ENCODE results near the gene LIPC.

The LIPC gene

DNA sequence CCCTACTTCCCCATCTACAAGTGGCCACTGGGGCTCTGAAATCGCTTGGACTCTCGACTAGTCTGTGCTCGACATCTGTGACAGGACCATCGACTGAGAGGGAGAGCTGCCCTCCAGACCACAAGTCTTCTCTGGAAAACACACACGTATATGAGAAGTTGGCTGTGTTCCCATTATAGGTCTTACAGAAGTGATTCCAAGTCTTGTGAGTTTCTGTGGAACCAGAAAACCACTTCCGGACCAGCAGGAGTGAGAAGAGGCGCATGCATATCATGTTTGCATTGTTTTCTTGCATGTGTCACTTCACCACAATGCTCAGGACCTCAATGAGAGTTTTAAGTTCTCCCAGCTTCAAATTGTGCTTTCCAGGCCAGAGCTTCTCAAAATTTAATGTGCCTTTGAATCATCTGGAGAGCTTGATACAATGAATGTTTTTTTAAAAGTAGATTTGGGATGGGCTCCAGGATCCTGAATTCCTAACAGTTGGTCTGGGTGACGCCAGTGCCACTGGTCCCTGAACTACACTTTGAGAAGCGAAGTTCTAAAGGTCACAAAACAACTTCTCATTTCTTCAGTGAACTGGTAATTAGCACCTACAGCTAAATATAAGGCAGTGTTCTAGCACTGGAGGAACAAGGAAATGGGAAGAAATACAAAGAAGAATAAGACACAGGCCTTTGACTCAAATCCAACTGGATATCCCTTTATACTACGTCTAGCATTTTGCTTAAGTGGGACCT, 15.7 kb downstream of the LIPC start:
- peak overlapping the region; percentile 72 for H3K27ac Mint-ChIP-seq
- H3K9me3 Mint-ChIP-seq, result no peaks in the 10 kb centered on the region
- no peaks in the 10 kb centered on the region for H3K36me3 Mint-ChIP-seq (ENCODE audit: low read depth)
- H3K27me3 Mint-ChIP-seq, result no peaks in the 10 kb centered on the region
- no peak overlapping the region for H3K4me3 Mint-ChIP-seq
- H3K4me1 Mint-ChIP-seq (ENCODE audit: low read depth), result peaks cover 15% of the 10 kb centered on the region
- DNase-seq, result no peak

DNA sequence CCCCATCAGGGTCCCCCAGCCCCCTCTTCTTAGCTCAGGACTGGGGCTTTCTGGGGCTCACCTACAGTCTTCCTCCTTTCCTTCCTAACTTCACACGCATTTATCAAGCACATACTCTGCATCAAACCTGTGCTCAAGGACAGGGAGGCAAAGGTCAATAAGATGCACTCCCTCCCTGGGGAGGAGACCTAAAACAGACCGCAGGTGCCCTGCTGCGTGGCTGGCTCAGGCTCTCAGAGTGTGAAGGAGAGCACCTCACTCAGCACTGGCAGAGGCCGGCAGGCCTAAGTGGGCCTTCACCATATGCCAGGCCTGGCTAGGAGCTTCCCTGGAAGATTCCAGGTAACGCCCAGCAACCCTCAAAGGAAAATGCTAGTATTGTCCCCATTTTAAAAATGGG, 16.5 kb downstream of the LIPC start:
- no peaks in the 10 kb centered on the region for H3K27me3 Mint-ChIP-seq
- H3K4me3 Mint-ChIP-seq, result no peak overlapping the region
- H3K9me3 Mint-ChIP-seq, result no peaks in the 10 kb centered on the region
- H3K27ac Mint-ChIP-seq, result no peak overlapping the region
- no peaks in the 10 kb centered on the region for H3K36me3 Mint-ChIP-seq (ENCODE audit: low read depth)
- H3K4me1 Mint-ChIP-seq (ENCODE audit: low read depth), result peaks cover 20% of the 10 kb centered on the region
- no peak for DNase-seq

DNA sequence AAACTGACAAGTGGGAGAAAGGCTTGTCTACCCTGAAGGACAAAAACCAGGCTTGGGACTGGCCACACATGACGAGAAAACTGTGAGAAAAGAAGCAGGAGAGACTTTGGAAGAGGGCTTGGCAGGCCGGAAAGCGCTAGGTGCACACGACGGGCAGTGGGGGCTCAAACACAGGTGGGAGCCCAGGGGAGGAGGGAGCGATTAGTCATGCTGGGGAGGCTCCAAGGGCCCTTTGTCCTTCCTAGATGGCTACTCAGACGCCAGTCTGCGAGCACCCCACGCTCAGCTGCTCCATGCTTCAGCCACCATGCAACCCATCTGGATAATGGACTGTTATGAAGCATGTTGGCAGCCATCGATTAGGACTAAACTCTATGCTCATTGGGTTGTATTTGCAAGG, 17.1 kb downstream of the LIPC start:
- no peaks in the 10 kb centered on the region for H3K27me3 Mint-ChIP-seq
- peaks cover 25% of the 10 kb centered on the region for H3K4me1 Mint-ChIP-seq (ENCODE audit: low read depth)
- H3K36me3 Mint-ChIP-seq (ENCODE audit: low read depth), result no peaks in the 10 kb centered on the region
- no peak overlapping the region for H3K4me3 Mint-ChIP-seq
- H3K27ac Mint-ChIP-seq, result no peak overlapping the region
- DNase-seq, result no peak
- H3K9me3 Mint-ChIP-seq, result no peaks in the 10 kb centered on the region

DNA sequence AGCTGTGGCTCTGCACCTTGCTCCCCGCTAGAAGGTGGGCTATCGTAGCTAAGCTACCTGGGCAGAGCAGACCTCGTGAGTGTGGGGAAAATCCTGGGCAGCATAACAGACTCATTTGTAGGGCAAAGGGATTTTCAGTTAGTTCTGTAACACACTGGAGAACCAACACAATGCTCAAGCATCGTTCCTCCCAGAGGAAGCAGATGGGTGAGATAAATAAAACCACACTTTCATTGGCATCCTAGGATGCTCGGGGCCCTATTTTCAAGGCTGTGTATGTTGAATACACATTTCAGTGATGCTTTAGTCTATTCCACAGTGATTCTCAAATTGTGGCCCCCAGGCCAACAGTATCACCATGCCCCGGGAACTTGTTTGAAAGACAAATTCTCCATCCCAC, 20.0 kb downstream of the LIPC start:
- Mint-ChIP-seq H3K27ac (no peak overlapping the region), H3K9me3 (no peaks in the 10 kb centered on the region), H3K36me3 (ENCODE audit: low read depth) (no peaks in the 10 kb centered on the region), H3K4me3 (no peak overlapping the region), H3K4me1 (ENCODE audit: low read depth) (peaks cover 52% of the 10 kb centered on the region), H3K27me3 (no peaks in the 10 kb centered on the region)
- no peak for DNase-seq

DNA sequence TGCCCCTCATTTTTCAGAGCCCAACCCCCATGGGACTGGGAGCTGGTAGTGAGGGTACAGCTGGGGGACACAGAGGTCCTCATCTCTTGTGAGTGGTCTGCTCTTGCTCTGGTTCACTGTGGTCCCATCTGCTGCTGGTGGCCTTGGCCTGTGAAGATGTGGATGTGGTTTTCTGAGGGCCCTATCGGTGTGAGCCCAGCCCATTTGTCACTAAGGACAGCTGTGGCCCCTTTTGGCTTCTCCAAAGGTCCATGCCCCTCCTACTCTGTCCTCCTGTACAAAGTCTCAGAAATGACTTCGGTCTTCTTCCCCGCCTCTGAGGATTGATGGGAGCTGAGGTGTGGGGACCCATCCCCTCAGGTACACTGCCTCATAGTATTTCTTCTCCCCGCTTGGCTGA, 21.0 kb downstream of the LIPC start:
- H3K9me3 Mint-ChIP-seq, result no peaks in the 10 kb centered on the region
- H3K27me3 Mint-ChIP-seq, result no peaks in the 10 kb centered on the region
- no peak overlapping the region for H3K4me3 Mint-ChIP-seq
- peak overlapping the region; percentile 57 for H3K27ac Mint-ChIP-seq
- no peaks in the 10 kb centered on the region for H3K36me3 Mint-ChIP-seq (ENCODE audit: low read depth)
- peaks cover 52% of the 10 kb centered on the region for H3K4me1 Mint-ChIP-seq (ENCODE audit: low read depth)
- no peak for DNase-seq

DNA sequence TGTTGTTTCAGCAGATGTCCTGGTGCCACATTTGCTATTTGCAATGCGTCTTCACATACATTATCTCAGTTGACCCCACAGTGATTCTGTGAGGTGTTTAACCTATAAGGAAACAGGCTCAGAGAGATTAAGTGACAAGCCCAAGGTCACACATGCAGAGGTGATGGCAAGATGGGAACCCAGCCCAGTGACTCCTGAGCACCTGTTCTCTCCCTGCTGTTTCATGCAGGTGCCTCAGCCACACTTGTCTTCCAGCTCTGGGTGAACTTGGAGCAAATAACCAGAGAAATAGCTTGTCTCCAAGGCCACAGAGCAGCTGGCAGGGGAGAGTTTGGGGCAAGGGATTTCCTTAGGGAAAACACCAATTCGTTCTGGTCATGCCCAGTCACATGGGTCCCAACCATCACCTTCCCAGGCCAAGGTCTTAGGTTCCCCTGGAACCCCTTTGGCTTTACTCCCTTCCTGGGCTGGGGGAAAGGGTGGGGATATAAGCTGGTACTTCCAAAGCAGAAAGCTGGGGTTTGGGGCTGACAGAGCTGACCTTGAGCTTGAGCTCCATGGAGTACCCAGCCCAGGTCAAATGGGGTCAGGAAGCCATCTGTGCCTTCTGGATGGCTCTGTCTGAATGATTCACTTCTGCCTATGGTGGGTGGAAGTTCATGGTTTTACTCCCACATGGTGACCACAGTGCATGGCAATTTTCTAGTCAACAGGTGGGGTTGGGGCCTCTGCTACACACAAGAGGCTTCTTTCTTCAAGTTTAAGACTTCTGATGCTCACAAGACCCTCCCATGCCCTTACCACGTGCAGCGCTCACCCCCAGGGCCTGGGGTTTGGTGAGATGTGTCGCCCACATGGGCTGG, 22.4 kb downstream of the LIPC start:
- DNase-seq, result peak; percentile 58
- H3K4me1 Mint-ChIP-seq (ENCODE audit: low read depth), result peaks cover 66% of the 10 kb centered on the region
- peak overlapping the region; percentile 20 for H3K4me3 Mint-ChIP-seq

DNA sequence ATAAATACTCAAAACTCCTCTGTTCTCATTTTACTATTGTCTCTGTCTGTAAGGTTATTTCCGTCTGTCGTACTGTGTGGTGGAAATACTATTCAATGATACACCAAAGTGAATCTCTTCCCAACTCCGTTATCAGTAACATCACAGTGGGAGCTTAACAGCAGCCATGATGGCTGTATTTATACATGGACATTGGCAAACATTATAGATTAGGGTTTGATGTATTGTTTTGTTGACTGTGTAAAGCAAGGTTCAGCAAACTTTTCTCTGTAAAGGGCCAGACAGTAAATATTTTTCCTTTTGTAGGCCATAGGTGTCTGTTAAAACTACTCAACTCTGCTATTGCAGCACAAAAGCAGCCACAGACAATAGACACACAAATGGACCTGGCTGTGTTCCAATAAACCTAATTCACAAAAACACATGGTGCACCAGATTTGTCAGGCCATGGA, 23.2 kb downstream of the LIPC start:
- Mint-ChIP-seq H3K36me3 (ENCODE audit: low read depth) (no peaks in the 10 kb centered on the region), H3K27ac (peak overlapping the region; percentile 92), H3K4me3 (no peak overlapping the region), H3K4me1 (ENCODE audit: low read depth) (peaks cover 73% of the 10 kb centered on the region), H3K27me3 (no peaks in the 10 kb centered on the region), H3K9me3 (no peaks in the 10 kb centered on the region)
- DNase-seq, result no peak

More for the DNA sequence above, 22.4 kb downstream of the LIPC start:
- H3K27ac Mint-ChIP-seq, result peak overlapping the region; percentile 92
- no peaks in the 10 kb centered on the region for H3K27me3 Mint-ChIP-seq
- no peaks in the 10 kb centered on the region for H3K9me3 Mint-ChIP-seq
- no peaks in the 10 kb centered on the region for H3K36me3 Mint-ChIP-seq (ENCODE audit: low read depth)

DNA sequence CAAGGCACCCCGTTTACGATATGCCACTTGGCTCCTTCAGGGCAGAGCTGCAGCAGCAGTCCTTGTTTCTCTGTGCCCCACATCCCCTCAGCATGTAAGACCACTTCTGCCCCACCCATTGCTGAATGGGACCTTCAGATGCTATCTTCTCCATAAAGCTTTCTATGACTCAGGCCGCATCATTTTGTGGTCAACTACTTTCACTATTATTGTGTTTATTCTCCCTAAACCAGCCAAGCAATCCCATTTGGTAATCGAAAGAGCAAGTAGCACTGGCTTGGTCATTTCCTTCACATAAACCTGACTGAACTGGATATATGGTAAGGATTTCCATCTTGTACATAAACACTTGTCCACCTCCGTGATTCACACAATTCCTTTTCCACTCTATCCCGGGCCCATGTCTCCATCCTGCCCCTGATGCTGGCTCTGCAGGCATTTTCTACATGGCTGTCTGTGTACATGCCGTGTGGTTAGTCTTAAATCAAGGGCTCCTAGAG, 25.7 kb downstream of the LIPC start:
- DNase-seq, result no peak
- H3K27ac Mint-ChIP-seq, result peak overlapping the region; percentile 91
- peaks cover 81% of the 10 kb centered on the region for H3K4me1 Mint-ChIP-seq (ENCODE audit: low read depth)
- no peaks in the 10 kb centered on the region for H3K9me3 Mint-ChIP-seq
- no peaks in the 10 kb centered on the region for H3K36me3 Mint-ChIP-seq (ENCODE audit: low read depth)
- no peaks in the 10 kb centered on the region for H3K27me3 Mint-ChIP-seq
- H3K4me3 Mint-ChIP-seq, result peak overlapping the region; percentile 6

DNA sequence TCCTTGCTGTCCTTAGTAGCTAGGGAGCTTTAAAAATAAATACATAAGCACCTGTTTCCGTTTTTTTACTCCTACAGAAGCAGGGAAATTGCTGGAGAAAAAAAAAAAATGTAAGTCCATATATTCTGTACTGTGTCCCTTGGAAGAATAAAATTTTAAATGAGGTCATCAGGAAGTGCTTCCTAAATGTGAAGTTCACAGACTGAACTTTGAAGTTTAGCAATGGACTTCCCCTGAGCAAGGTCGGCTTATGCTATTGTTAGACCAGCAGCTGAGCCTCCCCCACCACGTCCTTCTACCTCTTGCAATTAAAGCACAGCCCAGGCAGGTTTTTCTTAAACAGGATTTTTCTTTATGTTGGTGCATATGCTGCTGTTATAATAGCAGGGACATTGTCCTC, 26.3 kb downstream of the LIPC start:
- H3K4me1 Mint-ChIP-seq (ENCODE audit: low read depth), result peaks cover 83% of the 10 kb centered on the region

DNA sequence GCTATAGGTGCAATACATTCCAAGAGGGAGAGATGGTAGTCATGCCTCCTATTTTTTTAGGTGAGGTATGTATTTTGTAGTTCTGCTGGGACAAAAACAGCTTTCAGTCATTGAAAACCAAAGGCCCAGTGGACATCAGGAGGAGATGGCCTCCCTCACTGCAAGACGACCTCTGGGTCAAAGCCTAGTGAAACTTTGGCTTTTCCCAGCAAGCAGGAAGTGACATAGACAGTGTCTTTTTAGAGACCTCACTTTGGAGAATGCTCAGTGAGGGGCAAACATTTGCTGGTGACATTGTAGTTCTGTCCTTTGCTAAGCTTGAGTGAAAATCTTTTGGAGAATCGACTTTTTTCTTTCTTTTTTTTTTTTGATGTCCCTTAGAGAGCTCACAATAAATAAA, 27.3 kb downstream of the LIPC start:
- Mint-ChIP-seq H3K4me1 (ENCODE audit: low read depth) (peaks cover 83% of the 10 kb centered on the region), H3K4me3 (no peak overlapping the region), H3K27ac (no peak overlapping the region), H3K27me3 (no peaks in the 10 kb centered on the region), H3K36me3 (ENCODE audit: low read depth) (no peaks in the 10 kb centered on the region), H3K9me3 (no peaks in the 10 kb centered on the region)
- DNase-seq, result no peak

More for the DNA sequence above, 26.3 kb downstream of the LIPC start:
- H3K27ac Mint-ChIP-seq, result peak overlapping the region; percentile 91
- no peaks in the 10 kb centered on the region for H3K36me3 Mint-ChIP-seq (ENCODE audit: low read depth)
- H3K9me3 Mint-ChIP-seq, result no peaks in the 10 kb centered on the region
- H3K4me3 Mint-ChIP-seq, result no peak overlapping the region
- H3K27me3 Mint-ChIP-seq, result no peaks in the 10 kb centered on the region
- no peak for DNase-seq

DNA sequence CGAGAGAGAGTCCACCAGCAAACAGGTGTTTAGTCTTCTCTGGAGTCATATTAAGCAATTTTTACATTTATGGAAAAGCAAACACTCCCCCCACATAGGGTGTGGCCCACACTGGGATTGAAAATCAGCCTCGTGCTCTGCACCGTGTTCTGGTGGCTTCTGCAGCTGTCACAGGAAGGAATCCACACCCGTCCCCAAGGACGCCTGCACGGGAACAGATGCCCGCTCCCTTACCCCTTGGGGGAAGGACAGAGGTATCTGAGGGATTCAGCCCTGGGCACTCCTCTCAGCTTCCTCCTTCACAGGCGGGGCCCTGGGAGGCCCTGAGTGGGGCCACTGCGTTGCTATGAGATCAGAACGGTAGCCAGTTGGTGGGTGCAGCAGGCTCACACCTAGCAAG, 27.8 kb downstream of the LIPC start:
- Mint-ChIP-seq H3K4me1 (ENCODE audit: low read depth) (peaks cover 82% of the 10 kb centered on the region), H3K27ac (no peak overlapping the region), H3K4me3 (no peak overlapping the region)

DNA sequence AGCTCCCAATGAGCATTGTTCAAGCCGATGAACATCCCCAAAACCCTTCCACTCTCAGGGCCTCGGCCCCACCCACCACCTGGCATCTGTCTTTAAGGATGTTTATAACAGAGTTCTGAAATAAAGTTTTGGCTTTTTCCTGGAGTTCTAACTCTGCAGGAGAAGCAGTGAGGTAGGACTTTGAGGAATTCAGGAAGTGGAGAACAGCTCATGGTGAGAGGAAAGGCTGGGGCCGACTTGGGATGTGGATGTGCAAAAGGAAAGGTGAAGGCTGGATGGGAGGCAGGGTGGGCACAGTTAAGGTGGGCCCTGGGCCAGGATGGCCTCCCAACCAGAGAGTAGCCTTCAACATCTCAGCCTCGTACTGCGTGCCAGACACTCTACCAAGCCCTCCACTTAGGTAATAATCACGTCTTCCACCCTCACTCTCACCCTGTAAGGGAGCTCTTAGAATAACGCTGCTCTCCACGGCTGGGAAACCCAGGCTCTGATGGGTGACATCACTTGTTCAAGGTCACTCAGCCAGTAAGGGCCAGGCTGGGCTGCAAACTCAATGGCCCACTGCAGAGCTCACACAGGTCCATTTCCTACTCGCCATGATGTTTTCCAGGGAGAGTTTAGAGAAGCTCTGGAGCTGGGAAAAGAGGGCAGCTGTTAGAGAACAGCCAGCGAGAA, 28.5 kb downstream of the LIPC start:
- Mint-ChIP-seq H3K27ac (no peak overlapping the region), H3K9me3 (no peaks in the 10 kb centered on the region), H3K4me1 (ENCODE audit: low read depth) (peaks cover 78% of the 10 kb centered on the region), H3K27me3 (no peaks in the 10 kb centered on the region), H3K4me3 (no peak overlapping the region), H3K36me3 (ENCODE audit: low read depth) (no peaks in the 10 kb centered on the region)
- DNase-seq, result no peak

More for the DNA sequence above, 27.8 kb downstream of the LIPC start:
- DNase-seq, result no peak
- H3K27me3 Mint-ChIP-seq, result no peaks in the 10 kb centered on the region
- no peaks in the 10 kb centered on the region for H3K36me3 Mint-ChIP-seq (ENCODE audit: low read depth)
- H3K9me3 Mint-ChIP-seq, result no peaks in the 10 kb centered on the region

DNA sequence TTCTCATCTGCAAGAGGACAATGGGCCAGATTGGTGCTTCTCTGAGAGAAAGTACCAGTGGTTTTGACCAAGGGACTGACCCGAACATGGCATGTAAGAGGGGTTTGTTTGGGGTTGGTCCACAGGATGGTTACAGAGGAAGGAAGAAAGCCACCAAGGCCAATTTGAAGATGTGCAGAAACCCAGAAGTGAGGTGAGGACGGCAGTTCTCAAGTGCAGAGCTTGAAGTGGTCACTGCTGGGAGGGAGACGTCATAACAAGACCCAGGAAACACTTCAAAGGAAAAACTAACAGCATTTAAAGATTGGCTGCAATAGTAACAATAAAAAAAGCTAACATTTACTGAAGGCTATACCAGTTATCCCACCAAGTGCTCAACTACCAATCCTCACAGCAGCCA, 29.1 kb downstream of the LIPC start:
- Mint-ChIP-seq H3K4me1 (ENCODE audit: low read depth) (peaks cover 80% of the 10 kb centered on the region), H3K27ac (no peak overlapping the region)

DNA sequence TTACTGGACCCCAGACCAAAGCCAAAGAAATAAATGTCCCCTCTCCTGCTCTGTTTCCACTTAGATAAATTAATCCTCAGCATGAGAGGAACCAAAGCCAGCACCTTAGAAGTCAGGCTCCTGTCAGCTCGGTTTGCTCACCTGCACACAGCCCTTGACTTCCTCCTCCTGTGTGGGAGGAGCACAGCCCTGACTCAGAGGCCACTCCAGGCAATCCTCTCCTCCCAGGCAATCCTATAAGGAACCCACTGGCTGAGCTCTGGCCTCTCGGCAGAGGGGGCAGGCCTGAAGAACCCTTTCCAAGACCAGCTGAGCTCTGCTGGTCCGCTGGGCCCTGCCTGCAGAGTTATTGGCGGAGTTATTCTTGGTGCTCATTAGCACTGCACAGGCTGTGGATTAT, 30.8 kb downstream of the LIPC start:
- DNase-seq, result no peak
- no peaks in the 10 kb centered on the region for H3K27me3 Mint-ChIP-seq
- no peak overlapping the region for H3K4me3 Mint-ChIP-seq
- no peaks in the 10 kb centered on the region for H3K9me3 Mint-ChIP-seq
- H3K36me3 Mint-ChIP-seq (ENCODE audit: low read depth), result no peaks in the 10 kb centered on the region
- H3K27ac Mint-ChIP-seq, result peak overlapping the region; percentile 17
- H3K4me1 Mint-ChIP-seq (ENCODE audit: low read depth), result peaks cover 77% of the 10 kb centered on the region

More for the DNA sequence above, 29.1 kb downstream of the LIPC start:
- Mint-ChIP-seq H3K36me3 (ENCODE audit: low read depth) (no peaks in the 10 kb centered on the region), H3K4me3 (no peak overlapping the region), H3K27me3 (no peaks in the 10 kb centered on the region), H3K9me3 (no peaks in the 10 kb centered on the region)
- DNase-seq, result no peak
